Limb (tissue), 2 donors: Measurements from ENCODE around the gene LRRC47.
"Not testable (repeated sequence)": the region's sequence is repeated elsewhere in the genome, so short reads cannot be mapped to it uniquely, and the experiment has no call there.

ENCODE experiments used
- DNase-seq, 2 donors: peaks; one replicate each; pipeline ENCODE4 v3.0.0-alpha.2; 2016; ENCODE audit errors: extremely low spot score in 2 of 2

The LRRC47 gene

GRCh38 chr1:3816331-3817137, 20.2 kb upstream of the LRRC47 start:
- no peak for DNase-seq

GRCh38 chr1:3814771-3815561, 18.7 kb upstream of the LRRC47 start:
- no peak for DNase-seq

- DNase-seq, result no peak
Measured at GRCh38 chr1:3814065-3814464, 17.8 kb upstream of the LRRC47 start.

GRCh38 chr1:3811595-3811911, 15.3 kb upstream of the LRRC47 start:
- no peak for DNase-seq

- not testable (repeated sequence) for DNase-seq
Measured at GRCh38 chr1:3810149-3810761, 14.0 kb upstream of the LRRC47 start.

GRCh38 chr1:3809680-3810079, 13.4 kb upstream of the LRRC47 start:
- DNase-seq, result no peak

GRCh38 chr1:3807769-3808168, 11.5 kb upstream of the LRRC47 start:
- DNase-seq, result no peak

- DNase-seq, result no peak
Measured at GRCh38 chr1:3805038-3805437, 8.7 kb upstream of the LRRC47 start.

- not testable (repeated sequence) for DNase-seq
Measured at GRCh38 chr1:3804627-3804944, 8.3 kb upstream of the LRRC47 start.

GRCh38 chr1:3803905-3804626, 7.8 kb upstream of the LRRC47 start:
- no peak for DNase-seq

GRCh38 chr1:3800795-3801194, 4.5 kb upstream of the LRRC47 start:
- DNase-seq, result not testable (repeated sequence)

- no peak for DNase-seq
Measured at GRCh38 chr1:3799976-3800685, 3.8 kb upstream of the LRRC47 start.

- DNase-seq, result no peak
Measured at GRCh38 chr1:3795453-3796214, 664 bp downstream of the LRRC47 start.

- no peak for DNase-seq
Measured at GRCh38 chr1:3790952-3791351, 5.3 kb downstream of the LRRC47 start.

GRCh38 chr1:3790500-3790923, 5.8 kb downstream of the LRRC47 start:
- no peak for DNase-seq

GRCh38 chr1:3789421-3790300, 6.6 kb downstream of the LRRC47 start:
- DNase-seq, result no peak

- no peak for DNase-seq
Measured at GRCh38 chr1:3788756-3789420, 7.4 kb downstream of the LRRC47 start.

- no peak for DNase-seq
Measured at GRCh38 chr1:3787745-3788605, 8.3 kb downstream of the LRRC47 start.
